Smooth muscle cell (in vitro differentiated cells): Measurements from ENCODE around the gene LHX5. TPM values are rescaled to one million over a fixed set of nuclear protein-coding genes. Genes with fewer than 3 reads are reported as not detected.

Source experiments
- DNase-seq: peaks from one replicate; lab custom pipeline; 2025; ENCODE audit not compliant: unreplicated experiment; lab: John Stamatoyannopoulos, UW
- H2AFZ ChIP-seq: fragments of 200-600 bp; sonication (generic); 2 replicates; pipeline ENCODE4 v1.6.0; 2016; ENCODE audit warnings: antibody characterized with exemption, low read depth, mild to moderate bottlenecking
- H3F3A ChIP-seq: fragments of 200-600 bp; sonication (generic); 2 replicates; pipeline ENCODE4 v1.6.0; 2017; ENCODE audit warnings: antibody characterized with exemption, low read depth
- H3K27ac ChIP-seq: fragments of 200-600 bp; sonication (generic); 2 replicates; pipeline ENCODE4 v1.5.1; 2016; ENCODE audit warnings: low read depth, mild to moderate bottlenecking
- H3K27me3 ChIP-seq: fragments of 200-600 bp; sonication (generic); 2 replicates; pipeline ENCODE4 v1.6.1; 2016; ENCODE audit warnings: low read depth, mild to moderate bottlenecking
- H3K36me3 ChIP-seq: fragments of 200-600 bp; sonication (generic); 2 replicates; pipeline ENCODE4 v1.5.1; 2016; ENCODE audit warnings: low read depth
- H3K4me1 ChIP-seq: fragments of 200-600 bp; sonication (generic); 2 replicates; pipeline ENCODE4 v1.5.1; 2016; ENCODE audit warnings: low read depth
- H3K4me2 ChIP-seq: fragments of 200-600 bp; sonication (generic); 2 replicates; pipeline ENCODE4 v1.6.0; 2016; ENCODE audit warnings: mild to moderate bottlenecking
- H3K4me3 ChIP-seq: fragments of 200-600 bp; sonication (generic); 2 replicates; pipeline ENCODE4 v1.5.1; 2016; ENCODE audit warnings: mild to moderate bottlenecking
- H3K79me2 ChIP-seq: fragments of 200-600 bp; sonication (generic); 2 replicates; pipeline ENCODE4 v1.6.0; 2016; ENCODE audit warnings: low read depth, mild to moderate bottlenecking
- H3K9ac ChIP-seq: fragments of 200-600 bp; sonication (generic); 2 replicates; pipeline ENCODE4 v1.6.0; 2016; ENCODE audit warnings: low read depth
- H3K9me3 ChIP-seq: fragments of 200-600 bp; sonication (generic); replicated peaks from 2 replicates; pipeline ENCODE4 v1.5.1; 2016; ENCODE audit warnings: low read depth
- H4K20me1 ChIP-seq: fragments of 200-600 bp; sonication (generic); 2 replicates; pipeline ENCODE4 v1.6.0; 2016; ENCODE audit warnings: low read depth
- WGBS: methylation state at CpG from one replicate; pipeline ENCODE4 v1.1.7; 2016; ENCODE audit warnings: low lambda C conversion rate; 5-methylcytosine and 5-hydroxymethylcytosine counted together
- polyA plus RNA-seq: library from polyadenylated mRNA; unstranded; fragments of >200 nt; fragmentation: Nextera tagmentation; extraction: Ambion mirVana; gene quantifications from 2 replicates; pipeline ENCODE4 v1.2.1, GENCODE V29; 2016
- total RNA-seq: library from RNA; depleted of rRNA; stranded (reverse); fragments of >200 nt; gene quantifications from 2 replicates; pipeline ENCODE4 v1.2.3, GENCODE V29; 2014
- TF ChIP-seq, protein P1 (sequence below): fragments of 200-600 bp; sonication (generic); IDR thresholded peaks from 2 replicates; pipeline ENCODE4 v1.5.1; 2017; ENCODE audit warnings: borderline replicate concordance, mild to moderate bottlenecking, antibody characterized with exemption; ENCODE audit not compliant: insufficient read depth, poor library complexity, severe bottlenecking

LHX5 gene
- total and polyA plus RNA-seq, 2 experiments from 2014 or later, result not detected

GRCh38 chr12:113456199-113456598 is 15.5 kb downstream of the LHX5 start:
- Histone ChIP-seq H3K27ac (no peak overlapping the region), H3K4me1 (no peaks in the 10 kb centered on the region), H3K4me2 (no peak overlapping the region), H3K9me3 (no peaks in the 10 kb centered on the region), H3K9ac (no peak overlapping the region), H4K20me1 (no peaks in the 10 kb centered on the region), H3K79me2 (no peaks in the 10 kb centered on the region), H3F3A (no peaks in the 10 kb centered on the region), H2AFZ (no peak overlapping the region), H3K27me3 (peaks cover 55% of the 10 kb centered on the region), H3K36me3 (no peaks in the 10 kb centered on the region), H3K4me3 (no peak overlapping the region)
- TF ChIP-seq, protein P1, sequence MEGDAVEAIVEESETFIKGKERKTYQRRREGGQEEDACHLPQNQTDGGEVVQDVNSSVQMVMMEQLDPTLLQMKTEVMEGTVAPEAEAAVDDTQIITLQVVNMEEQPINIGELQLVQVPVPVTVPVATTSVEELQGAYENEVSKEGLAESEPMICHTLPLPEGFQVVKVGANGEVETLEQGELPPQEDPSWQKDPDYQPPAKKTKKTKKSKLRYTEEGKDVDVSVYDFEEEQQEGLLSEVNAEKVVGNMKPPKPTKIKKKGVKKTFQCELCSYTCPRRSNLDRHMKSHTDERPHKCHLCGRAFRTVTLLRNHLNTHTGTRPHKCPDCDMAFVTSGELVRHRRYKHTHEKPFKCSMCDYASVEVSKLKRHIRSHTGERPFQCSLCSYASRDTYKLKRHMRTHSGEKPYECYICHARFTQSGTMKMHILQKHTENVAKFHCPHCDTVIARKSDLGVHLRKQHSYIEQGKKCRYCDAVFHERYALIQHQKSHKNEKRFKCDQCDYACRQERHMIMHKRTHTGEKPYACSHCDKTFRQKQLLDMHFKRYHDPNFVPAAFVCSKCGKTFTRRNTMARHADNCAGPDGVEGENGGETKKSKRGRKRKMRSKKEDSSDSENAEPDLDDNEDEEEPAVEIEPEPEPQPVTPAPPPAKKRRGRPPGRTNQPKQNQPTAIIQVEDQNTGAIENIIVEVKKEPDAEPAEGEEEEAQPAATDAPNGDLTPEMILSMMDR, result no peak
- DNase-seq, result no peak
- WGBS, result 86% methylated on average over 2 of the region's 2 CpGs

GRCh38 chr12:113453330-113453729 is 18.3 kb downstream of the LHX5 start:
- Histone ChIP-seq H3K4me2 (no peak overlapping the region), H3K9me3 (no peaks in the 10 kb centered on the region), H3K27ac (no peak overlapping the region), H3K4me1 (no peaks in the 10 kb centered on the region), H3K79me2 (no peaks in the 10 kb centered on the region), H3K27me3 (peaks cover 33% of the 10 kb centered on the region), H3F3A (no peaks in the 10 kb centered on the region), H4K20me1 (no peaks in the 10 kb centered on the region), H3K36me3 (no peaks in the 10 kb centered on the region), H3K9ac (no peak overlapping the region), H3K4me3 (no peak overlapping the region), H2AFZ (no peak overlapping the region)
- 54% methylated on average over 6 of the region's 6 CpGs for WGBS
- DNase-seq, result no peak
- TF ChIP-seq, protein P1, result no peak

DNA sequence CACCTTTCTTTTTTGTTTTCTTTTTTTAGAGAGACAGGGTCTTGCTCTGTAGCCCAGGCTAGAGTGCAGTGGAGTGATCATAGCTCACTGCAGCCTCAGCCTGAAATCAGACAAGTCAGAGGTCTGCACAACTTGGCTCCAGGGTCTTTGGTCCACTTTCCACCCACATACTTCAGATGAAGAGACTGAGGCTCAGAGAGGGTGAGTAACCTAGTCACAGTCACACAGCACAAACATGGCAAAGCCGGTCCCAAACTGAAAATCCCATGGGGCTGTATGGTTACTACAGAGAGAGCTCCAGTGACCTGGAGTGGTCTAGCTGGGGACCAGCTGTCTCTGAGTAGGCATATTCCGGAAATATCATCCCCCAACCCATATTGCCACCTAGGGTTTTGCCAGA is 19.2 kb downstream of the LHX5 start:
- H3F3A ChIP-seq, result no peaks in the 10 kb centered on the region
- H3K79me2 ChIP-seq, result no peaks in the 10 kb centered on the region
- no peaks in the 10 kb centered on the region for H3K4me1 ChIP-seq
- no peak overlapping the region for H3K4me2 ChIP-seq
- DNase-seq, result no peak
- H4K20me1 ChIP-seq, result no peaks in the 10 kb centered on the region
- no peak overlapping the region for H2AFZ ChIP-seq
- TF ChIP-seq, protein P1, result no peak
- H3K9me3 ChIP-seq, result no peaks in the 10 kb centered on the region
- peaks cover 28% of the 10 kb centered on the region for H3K27me3 ChIP-seq
- 100% methylated on average over 2 of the region's 2 CpGs for WGBS
- H3K4me3 ChIP-seq, result no peak overlapping the region
- H3K36me3 ChIP-seq, result no peaks in the 10 kb centered on the region
- H3K27ac ChIP-seq, result no peak overlapping the region
- no peak overlapping the region for H3K9ac ChIP-seq

DNA sequence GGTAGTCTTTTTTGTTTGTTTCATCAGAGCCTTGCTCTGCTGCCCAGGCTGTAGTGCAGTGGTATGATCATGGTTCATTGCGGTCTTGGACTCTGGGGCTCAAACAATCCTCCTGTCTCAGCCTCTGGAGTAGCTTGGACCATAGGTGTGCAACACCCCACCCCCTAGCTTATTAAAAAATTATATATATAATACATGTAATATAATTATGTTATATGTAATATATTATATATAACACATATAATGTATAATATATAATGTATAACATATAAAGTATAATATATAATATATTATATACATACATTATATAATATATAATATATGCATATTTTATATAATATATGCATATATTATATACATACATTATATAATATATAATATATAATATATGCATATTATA is 21.8 kb downstream of the LHX5 start:
- 93% methylated on average over 1 of the region's 1 CpG for WGBS
- H3K4me2 ChIP-seq, result no peak overlapping the region

More for the DNA sequence above, 21.8 kb downstream of the LHX5 start:
- no peaks in the 10 kb centered on the region for H3F3A ChIP-seq
- H3K79me2 ChIP-seq, result no peaks in the 10 kb centered on the region
- H3K4me3 ChIP-seq, result no peak overlapping the region
- DNase-seq, result no peak
- no peaks in the 10 kb centered on the region for H4K20me1 ChIP-seq
- TF ChIP-seq, protein P1, result no peak
- no peak overlapping the region for H2AFZ ChIP-seq
- H3K36me3 ChIP-seq, result no peaks in the 10 kb centered on the region
- no peak overlapping the region for H3K9ac ChIP-seq
- H3K27me3 ChIP-seq, result peaks cover 19% of the 10 kb centered on the region
- no peak overlapping the region for H3K27ac ChIP-seq
- no peaks in the 10 kb centered on the region for H3K9me3 ChIP-seq
- no peaks in the 10 kb centered on the region for H3K4me1 ChIP-seq
